ENCODE measurements around the gene ZNF30. TPM values are rescaled to one million over a fixed set of nuclear protein-coding genes. Genes with fewer than 3 reads are reported as not detected.

ZNF30 gene
- total RNA-seq = 3.6 and 4.8 TPM in 2 replicates

GRCh38 chr19:34926685-34927375 is at the start of gene ZNF30:
Gene ZNF30 (plus strand): TSS chr19:34926903. CDS start chr19:34929948, 3,045 bp downstream.

GRCh38 chr19:34963573-34964406 is 37.1 kb downstream of the ZNF30 start, which contains the start of gene ZNF792:
Gene ZNF792 (minus strand): TSS chr19:34964229. CDS start chr19:34963662, 567 bp downstream.

Other genes starting within 250 kb of the ZNF30 start
- gene SCGB2B2, start 249.7 kb upstream of the ZNF30 start, total RNA-seq = 0.13 TPM in 1 of 2 replicates, not detected in the other
- gene ZNF302, start 249.2 kb upstream of the ZNF30 start, total RNA-seq = 7.4 and 20.2 TPM in 2 replicates
- gene ZNF181, start 192.7 kb upstream of the ZNF30 start, total RNA-seq = 6.8 and 14.6 TPM in 2 replicates
- 3.2 and 5.0 TPM in 2 replicates for gene ZNF599, start 153.7 kb upstream of the ZNF30 start, total RNA-seq
- gene ZNF792, start 37.3 kb downstream of the ZNF30 start, total RNA-seq = 29.6 and 51.1 TPM in 2 replicates
- 24.9 and 52.8 TPM in 2 replicates for gene GRAMD1A, start 73.4 kb downstream of the ZNF30 start, total RNA-seq
- gene SCN1B, start 103.6 kb downstream of the ZNF30 start, total RNA-seq = 5.4 and 5.8 TPM in 2 replicates
- gene HPN, start 114.8 kb downstream of the ZNF30 start, total RNA-seq = not detected in 2 replicates
- not detected in 2 replicates for gene FXYD3, start 188.9 kb downstream of the ZNF30 start, total RNA-seq
- gene LGI4, start 208.2 kb downstream of the ZNF30 start, total RNA-seq = not detected in 2 replicates
- gene FXYD1, start 211.9 kb downstream of the ZNF30 start, total RNA-seq = not detected in 2 replicates
- not detected in 2 replicates for gene FXYD7, start 216.4 kb downstream of the ZNF30 start, total RNA-seq
- gene FXYD5, start 227.8 kb downstream of the ZNF30 start, total RNA-seq = 12.3 and 18.5 TPM in 2 replicates

All from bladder microvascular endothelial cell (primary cell).